ENCODE measurements around the gene ACTN3. TPM values are rescaled to one million over a fixed set of nuclear protein-coding genes. Genes with fewer than 3 reads are reported as not detected.

The ACTN3 gene
- polyA plus RNA-seq, 2 donors = 0.02 TPM

DNA sequence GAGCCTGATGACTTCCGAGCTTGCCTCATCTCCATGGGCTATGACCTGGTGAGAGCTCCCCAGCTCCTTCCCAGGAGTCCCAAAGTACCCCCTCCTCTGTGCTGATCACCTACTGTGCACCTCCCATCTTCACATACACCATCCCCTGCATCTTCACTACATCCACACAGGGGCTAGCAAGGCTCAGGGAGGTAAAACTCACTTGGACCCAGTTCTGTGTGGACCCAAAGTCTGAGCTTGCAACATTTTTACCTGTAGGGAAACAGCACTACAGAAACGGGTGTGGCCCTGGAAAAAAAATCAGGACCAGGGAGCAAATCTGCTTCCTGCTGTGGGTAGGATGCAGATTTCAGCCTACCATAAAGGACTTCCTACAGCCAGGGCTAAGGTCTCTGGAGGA is 15.6 kb downstream of the ACTN3 start:
- Histone ChIP-seq H3K4me3 (ENCODE audit: low read depth in 1 of 2, low read length in 2 of 2) (no peak overlapping the region), H3K27ac (ENCODE audit: low read depth in 2 of 2, low read length in 1 of 2) (no peak overlapping the region), H3K27me3 (ENCODE audit: control insufficient read depth in 1 of 2, insufficient read depth in 2 of 2, low read length in 2 of 2) (no peaks in the 10 kb centered on the region), H3K9me3 (ENCODE audit: control insufficient read depth in 2 of 2, insufficient read depth in 1 of 2, low read depth in 1 of 2, low read length in 1 of 2) (no peaks in the 10 kb centered on the region), H3K36me3 (ENCODE audit: control insufficient read depth in 2 of 2, insufficient read depth in 2 of 2, low read length in 1 of 2) (no peaks in the 10 kb centered on the region), H3K4me1 (ENCODE audit: control insufficient read depth in 2 of 2, insufficient read depth in 2 of 2, low read length in 1 of 2) (peaks cover 3 to 4% of the 10 kb centered on the region in 2 donors)
- 62 to 68% methylated on average over 2 of the region's 2 CpGs for WGBS, 2 donors

DNA sequence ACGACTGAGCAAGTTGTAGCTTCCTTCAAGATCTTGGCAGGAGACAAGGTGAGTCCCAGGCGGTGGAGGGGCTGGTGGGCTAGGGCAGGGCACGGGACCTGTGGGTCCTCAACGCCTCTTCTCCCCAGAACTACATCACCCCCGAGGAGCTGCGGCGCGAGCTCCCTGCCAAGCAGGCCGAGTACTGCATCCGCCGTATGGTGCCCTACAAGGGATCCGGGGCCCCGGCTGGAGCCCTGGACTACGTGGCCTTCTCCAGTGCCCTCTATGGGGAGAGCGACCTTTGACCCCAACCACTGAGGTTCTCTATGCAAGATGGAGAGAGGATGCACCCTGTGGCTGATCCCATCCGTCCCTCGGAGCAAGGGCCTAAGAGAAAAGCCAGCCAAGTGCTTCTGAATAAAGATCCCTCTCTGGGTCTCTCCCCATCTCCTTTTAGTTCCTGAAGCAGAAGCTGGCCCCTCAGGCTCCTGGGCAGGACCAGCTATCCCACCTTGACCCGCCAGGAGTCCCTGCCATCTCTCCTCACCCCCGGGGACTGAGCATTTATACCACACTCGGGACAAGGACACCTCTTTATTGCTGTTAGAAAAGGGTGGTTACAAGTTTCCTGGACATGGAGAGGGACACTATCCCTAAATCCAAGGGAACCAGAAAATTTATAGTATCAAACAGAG is 16.3 kb downstream of the ACTN3 start:
- peaks cover 4 to 7% of the 10 kb centered on the region in 2 donors for H3K4me1 ChIP-seq (ENCODE audit: control insufficient read depth in 2 of 2, insufficient read depth in 2 of 2, low read length in 1 of 2)
- no peaks in the 10 kb centered on the region for H3K27me3 ChIP-seq (ENCODE audit: control insufficient read depth in 1 of 2, insufficient read depth in 2 of 2, low read length in 2 of 2)
- no peak overlapping the region for H3K27ac ChIP-seq (ENCODE audit: low read depth in 2 of 2, low read length in 1 of 2)
- H3K9me3 ChIP-seq (ENCODE audit: control insufficient read depth in 2 of 2, insufficient read depth in 1 of 2, low read depth in 1 of 2, low read length in 1 of 2) = no peaks in the 10 kb centered on the region
- H3K4me3 ChIP-seq (ENCODE audit: low read depth in 1 of 2, low read length in 2 of 2) = no peak overlapping the region
- 89% methylated on average over 20 of the region's 20 CpGs for WGBS, 2 donors
- H3K36me3 ChIP-seq (ENCODE audit: control insufficient read depth in 2 of 2, insufficient read depth in 2 of 2, low read length in 1 of 2) = no peaks in the 10 kb centered on the region

DNA sequence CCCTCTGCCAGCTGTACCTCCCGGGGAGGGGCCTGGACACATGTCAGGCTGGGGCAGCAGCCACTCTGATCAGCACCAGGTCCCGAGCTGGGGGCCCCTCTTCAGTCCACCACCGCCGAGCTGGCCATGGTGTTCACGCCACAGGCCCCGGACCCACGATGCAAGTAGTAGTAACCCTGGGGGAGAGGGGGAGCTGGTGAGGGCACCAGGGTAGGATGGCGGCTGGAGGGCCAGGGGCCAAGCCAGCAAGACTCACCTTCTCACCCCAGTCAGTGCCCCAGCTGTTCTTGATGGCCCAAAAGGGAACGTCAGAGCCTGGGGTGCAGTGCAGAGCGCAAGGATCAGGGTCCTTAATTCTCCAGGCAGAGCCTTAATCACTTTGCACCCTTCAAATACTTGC is 17.1 kb downstream of the ACTN3 start:
- WGBS, 2 donors = 86 to 90% methylated on average over 10 of the region's 10 CpGs
- H3K9me3 ChIP-seq (ENCODE audit: control insufficient read depth in 2 of 2, insufficient read depth in 1 of 2, low read depth in 1 of 2, low read length in 1 of 2) = no peaks in the 10 kb centered on the region
- peaks cover 7 to 12% of the 10 kb centered on the region in 2 donors for H3K4me1 ChIP-seq (ENCODE audit: control insufficient read depth in 2 of 2, insufficient read depth in 2 of 2, low read length in 1 of 2)
- no peak overlapping the region for H3K27ac ChIP-seq (ENCODE audit: low read depth in 2 of 2, low read length in 1 of 2)
- no peaks in the 10 kb centered on the region for H3K36me3 ChIP-seq (ENCODE audit: control insufficient read depth in 2 of 2, insufficient read depth in 2 of 2, low read length in 1 of 2)
- no peak overlapping the region for H3K4me3 ChIP-seq (ENCODE audit: low read depth in 1 of 2, low read length in 2 of 2)
- H3K27me3 ChIP-seq (ENCODE audit: control insufficient read depth in 1 of 2, insufficient read depth in 2 of 2, low read length in 2 of 2) = no peaks in the 10 kb centered on the region

DNA sequence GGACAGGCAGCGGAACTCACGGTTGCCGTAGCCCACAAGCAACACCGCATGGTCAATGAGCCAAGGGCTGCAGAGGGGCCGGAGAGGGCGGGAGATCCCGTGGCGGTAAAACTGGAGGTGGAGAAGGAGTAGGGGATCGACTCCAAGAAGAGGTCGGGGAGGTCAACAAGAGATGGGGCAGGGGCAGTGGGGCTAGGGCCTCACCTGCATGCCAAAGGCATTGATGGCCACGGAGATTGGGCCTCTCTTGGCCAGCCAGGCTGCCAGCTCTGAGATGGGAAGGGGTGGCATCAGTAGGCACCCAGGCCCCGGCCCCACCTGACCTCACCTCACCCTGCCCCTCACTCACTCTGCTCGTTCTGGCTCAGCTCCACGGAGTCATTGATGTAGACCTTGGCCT is 17.8 kb downstream of the ACTN3 start:
- no peak overlapping the region for H3K27ac ChIP-seq (ENCODE audit: low read depth in 2 of 2, low read length in 1 of 2)
- WGBS, 2 donors = 89 to 94% methylated on average over 14 of the region's 14 CpGs
- H3K9me3 ChIP-seq (ENCODE audit: control insufficient read depth in 2 of 2, insufficient read depth in 1 of 2, low read depth in 1 of 2, low read length in 1 of 2) = no peaks in the 10 kb centered on the region
- H3K36me3 ChIP-seq (ENCODE audit: control insufficient read depth in 2 of 2, insufficient read depth in 2 of 2, low read length in 1 of 2) = no peaks in the 10 kb centered on the region
- no peak overlapping the region for H3K4me3 ChIP-seq (ENCODE audit: low read depth in 1 of 2, low read length in 2 of 2)
- H3K4me1 ChIP-seq (ENCODE audit: control insufficient read depth in 2 of 2, insufficient read depth in 2 of 2, low read length in 1 of 2) = peaks cover 5 to 9% of the 10 kb centered on the region in 2 donors
- no peaks in the 10 kb centered on the region for H3K27me3 ChIP-seq (ENCODE audit: control insufficient read depth in 1 of 2, insufficient read depth in 2 of 2, low read length in 2 of 2)

DNA sequence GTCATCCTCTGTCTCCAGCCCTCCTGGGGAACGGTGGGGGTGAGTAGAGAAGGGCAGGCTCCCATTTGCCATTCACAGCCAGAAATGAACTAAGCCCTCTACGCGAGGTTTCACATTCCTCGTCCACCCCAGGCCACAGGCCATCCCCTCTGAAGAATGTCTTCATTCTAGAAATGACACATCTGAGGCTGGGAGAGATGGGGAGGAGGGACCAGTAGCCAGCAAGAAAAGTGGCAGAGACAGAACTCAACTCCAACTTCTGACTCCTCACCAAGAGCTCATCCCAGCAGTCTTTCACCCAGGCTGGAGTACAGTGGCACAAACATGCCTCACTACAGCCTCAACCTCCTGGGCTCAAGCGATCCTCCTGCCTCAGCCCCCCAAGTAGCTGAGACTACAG is 18.3 kb downstream of the ACTN3 start:
- WGBS, 2 donors = 89% methylated on average over 5 of the region's 5 CpGs
- H3K36me3 ChIP-seq (ENCODE audit: control insufficient read depth in 2 of 2, insufficient read depth in 2 of 2, low read length in 1 of 2) = no peaks in the 10 kb centered on the region
- H3K27ac ChIP-seq (ENCODE audit: low read depth in 2 of 2, low read length in 1 of 2) = no peak overlapping the region
- H3K4me1 ChIP-seq (ENCODE audit: control insufficient read depth in 2 of 2, insufficient read depth in 2 of 2, low read length in 1 of 2) = peaks cover 5 to 9% of the 10 kb centered on the region in 2 donors
- H3K4me3 ChIP-seq (ENCODE audit: low read depth in 1 of 2, low read length in 2 of 2) = no peak overlapping the region
- no peaks in the 10 kb centered on the region for H3K27me3 ChIP-seq (ENCODE audit: control insufficient read depth in 1 of 2, insufficient read depth in 2 of 2, low read length in 2 of 2)
- no peaks in the 10 kb centered on the region for H3K9me3 ChIP-seq (ENCODE audit: control insufficient read depth in 2 of 2, insufficient read depth in 1 of 2, low read depth in 1 of 2, low read length in 1 of 2)

DNA sequence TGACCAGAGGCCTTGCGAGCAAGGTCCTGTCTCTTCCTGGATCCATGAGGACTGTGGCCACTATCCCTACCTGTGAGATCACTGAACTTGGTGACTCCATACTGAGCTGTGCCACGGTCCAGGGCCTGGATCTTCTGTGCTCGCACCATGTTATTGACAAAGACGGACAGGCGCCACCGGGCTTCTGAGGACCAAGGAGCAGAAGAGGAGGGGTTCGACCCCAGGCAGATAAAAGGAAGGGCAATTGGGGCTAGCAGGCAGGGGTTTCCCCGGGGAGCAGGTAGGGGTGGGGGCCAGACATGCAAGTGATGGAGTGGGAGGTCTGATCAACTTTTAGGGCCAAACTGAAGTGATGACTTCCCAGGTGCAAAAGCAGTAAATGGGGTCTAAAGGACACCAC is 19.5 kb downstream of the ACTN3 start:
- 92 to 95% methylated on average over 8 of the region's 8 CpGs for WGBS, 2 donors

DNA sequence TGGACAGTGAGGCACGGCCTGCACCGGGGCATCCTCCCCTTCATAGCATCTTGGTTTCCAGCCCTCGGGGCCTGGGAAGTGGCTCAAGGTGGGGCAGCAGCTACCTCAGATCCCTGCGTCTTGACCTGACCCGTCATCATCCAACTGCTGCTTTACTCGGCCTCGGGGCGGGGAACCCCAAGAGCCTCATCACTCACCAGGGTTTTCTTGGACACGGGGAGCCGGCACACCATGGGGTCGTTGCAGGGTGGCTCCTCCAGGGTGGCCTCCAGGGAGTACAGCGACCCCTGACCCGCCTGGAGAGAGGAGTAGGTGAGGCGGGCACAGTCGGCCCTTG is 21.1 kb downstream of the ACTN3 start:
- H3K4me3 ChIP-seq (ENCODE audit: low read depth in 1 of 2, low read length in 2 of 2) = peak overlapping the region; percentile 54 to 56
- H3K36me3 ChIP-seq (ENCODE audit: control insufficient read depth in 2 of 2, insufficient read depth in 2 of 2, low read length in 1 of 2) = no peaks in the 10 kb centered on the region
- WGBS, 2 donors = 57 to 59% methylated on average over 15 of the region's 15 CpGs
- no peaks in the 10 kb centered on the region for H3K9me3 ChIP-seq (ENCODE audit: control insufficient read depth in 2 of 2, insufficient read depth in 1 of 2, low read depth in 1 of 2, low read length in 1 of 2)
- no peak overlapping the region for H3K27ac ChIP-seq (ENCODE audit: low read depth in 2 of 2, low read length in 1 of 2)
- H3K27me3 ChIP-seq (ENCODE audit: control insufficient read depth in 1 of 2, insufficient read depth in 2 of 2, low read length in 2 of 2) = no peaks in the 10 kb centered on the region
- H3K4me1 ChIP-seq (ENCODE audit: control insufficient read depth in 2 of 2, insufficient read depth in 2 of 2, low read length in 1 of 2) = peaks cover 5 to 9% of the 10 kb centered on the region in 2 donors

More for the DNA sequence above, 19.5 kb downstream of the ACTN3 start:
- no peak overlapping the region for H3K4me3 ChIP-seq (ENCODE audit: low read depth in 1 of 2, low read length in 2 of 2)
- H3K9me3 ChIP-seq (ENCODE audit: control insufficient read depth in 2 of 2, insufficient read depth in 1 of 2, low read depth in 1 of 2, low read length in 1 of 2) = no peaks in the 10 kb centered on the region
- no peaks in the 10 kb centered on the region for H3K36me3 ChIP-seq (ENCODE audit: control insufficient read depth in 2 of 2, insufficient read depth in 2 of 2, low read length in 1 of 2)
- H3K27me3 ChIP-seq (ENCODE audit: control insufficient read depth in 1 of 2, insufficient read depth in 2 of 2, low read length in 2 of 2) = no peaks in the 10 kb centered on the region
- no peak overlapping the region for H3K27ac ChIP-seq (ENCODE audit: low read depth in 2 of 2, low read length in 1 of 2)
- peaks cover 5 to 9% of the 10 kb centered on the region in 2 donors for H3K4me1 ChIP-seq (ENCODE audit: control insufficient read depth in 2 of 2, insufficient read depth in 2 of 2, low read length in 1 of 2)

DNA sequence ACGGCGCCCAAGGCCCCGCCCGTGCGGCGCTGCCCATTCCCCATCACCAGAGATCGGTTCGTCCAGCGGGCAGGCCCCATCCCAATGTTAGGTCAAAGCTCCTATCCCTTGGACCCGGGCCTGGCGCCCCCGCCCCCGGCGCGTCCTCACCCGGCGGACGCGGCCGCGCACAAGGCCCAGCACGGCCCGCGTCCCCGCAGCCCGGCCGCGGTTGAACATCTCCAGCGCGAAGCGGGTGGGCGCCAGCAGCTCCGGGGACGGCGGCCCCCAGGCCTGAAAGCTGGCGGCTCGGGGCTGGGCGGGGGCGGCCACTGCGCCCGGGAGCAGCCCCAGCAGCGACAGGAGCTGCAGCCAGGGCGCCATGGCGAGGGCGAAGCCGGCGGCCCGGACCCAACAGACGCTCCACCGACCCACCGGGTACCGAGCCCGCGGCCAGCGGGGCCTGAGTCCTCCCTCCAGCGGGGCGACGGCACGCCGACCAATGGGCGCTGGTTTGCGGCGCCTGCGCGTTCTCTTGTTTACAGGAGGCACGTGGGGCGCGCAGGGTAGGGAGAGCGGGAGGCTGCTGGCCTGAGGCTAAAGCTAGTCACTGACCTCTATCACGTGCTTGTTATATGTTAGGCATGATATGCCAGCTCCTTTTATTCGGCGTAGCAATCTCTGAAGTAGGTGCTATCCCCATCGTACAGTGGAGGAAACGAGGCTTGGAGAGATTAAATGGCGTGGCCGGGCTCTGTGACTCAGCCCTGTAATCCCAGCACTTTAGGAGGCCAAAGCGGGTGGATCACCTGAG is 21.6 kb downstream of the ACTN3 start, which contains the start of gene CTSF:
Gene CTSF, minus strand, starts transcription at position 483 of the 793 bp plus-strand sequence. Its CDS starts 120 bp downstream, at position 363.
- Histone ChIP-seq H3K36me3 (ENCODE audit: control insufficient read depth in 2 of 2, insufficient read depth in 2 of 2, low read length in 1 of 2) (no peaks in the 10 kb centered on the region), H3K27me3 (ENCODE audit: control insufficient read depth in 1 of 2, insufficient read depth in 2 of 2, low read length in 2 of 2) (no peaks in the 10 kb centered on the region), H3K27ac (ENCODE audit: low read depth in 2 of 2, low read length in 1 of 2) (peak within 1 kb of the TSS in 1 of 2 donors; percentile 23), H3K4me3 (ENCODE audit: low read depth in 1 of 2, low read length in 2 of 2) (peak within 1 kb of the TSS; percentile 54 to 56), H3K4me1 (ENCODE audit: control insufficient read depth in 2 of 2, insufficient read depth in 2 of 2, low read length in 1 of 2) (peaks cover 5 to 9% of the 10 kb centered on the region in 2 donors), H3K9me3 (ENCODE audit: control insufficient read depth in 2 of 2, insufficient read depth in 1 of 2, low read depth in 1 of 2, low read length in 1 of 2) (no peaks in the 10 kb centered on the region)
- WGBS, 2 donors = 4 to 5% methylated on average over 74 to 77 of the region's 77 CpGs

DNA sequence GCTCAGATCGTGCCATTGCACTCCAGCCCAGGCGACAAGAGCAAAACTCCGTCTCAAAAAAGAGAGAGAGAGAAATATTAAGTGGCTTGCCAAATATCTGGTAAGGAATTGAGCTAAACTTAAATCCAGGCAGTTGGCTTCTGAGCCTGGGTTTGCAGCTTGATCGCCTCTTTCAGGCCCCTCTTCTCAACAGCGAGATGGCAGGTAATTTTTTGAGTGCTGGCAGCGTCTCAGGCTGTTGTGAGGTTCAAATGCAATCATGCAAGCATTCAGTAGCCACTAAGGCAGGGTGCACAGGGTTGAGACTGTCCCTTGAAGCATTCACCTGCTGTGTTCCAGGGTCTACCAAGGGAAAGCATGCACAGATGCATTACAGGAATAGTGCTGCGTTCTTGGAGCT is 22.4 kb downstream of the ACTN3 start:
- H3K36me3 ChIP-seq (ENCODE audit: control insufficient read depth in 2 of 2, insufficient read depth in 2 of 2, low read length in 1 of 2) = no peaks in the 10 kb centered on the region
- whole genome bisulfite sequencing, 2 donors = 85 to 86% methylated on average over 7 of the region's 7 CpGs
- no peaks in the 10 kb centered on the region for H3K27me3 ChIP-seq (ENCODE audit: control insufficient read depth in 1 of 2, insufficient read depth in 2 of 2, low read length in 2 of 2)
- H3K4me1 ChIP-seq (ENCODE audit: control insufficient read depth in 2 of 2, insufficient read depth in 2 of 2, low read length in 1 of 2) = peaks cover 5 to 9% of the 10 kb centered on the region in 2 donors
- H3K27ac ChIP-seq (ENCODE audit: low read depth in 2 of 2, low read length in 1 of 2) = no peak overlapping the region
- no peak overlapping the region for H3K4me3 ChIP-seq (ENCODE audit: low read depth in 1 of 2, low read length in 2 of 2)
- no peaks in the 10 kb centered on the region for H3K9me3 ChIP-seq (ENCODE audit: control insufficient read depth in 2 of 2, insufficient read depth in 1 of 2, low read depth in 1 of 2, low read length in 1 of 2)

Data from esophagus (tissue), 2 donors.